Upper lobe of left lung (tissue), 4 donors: Measurements from ENCODE around the gene AMZ1.

Experiments
- CTCF ChIP-seq, 6 experiments: fragments of 450-650 bp in 4 of 6; fragments of 200-600 bp in 2 of 6; sonication (generic) in 2 of 6; IDR thresholded peaks; one replicate each; pipeline ENCODE4 v1.5.1; 2016 to 2019; ENCODE audit warnings: antibody characterized with exemption in 6 of 6
- EP300 ChIP-seq, 4 donors: sonication (generic); formaldehyde crosslinking; IDR thresholded peaks; one replicate each; pipeline ENCODE4 v1.5.1; 2017; ENCODE audit warnings: antibody characterized with exemption in 4 of 4, control low read depth in 2 of 4
- POLR2A ChIP-seq, 4 donors: fragments of 450-650 bp; IDR thresholded peaks; one replicate each; pipeline ENCODE4 v1.5.1; 2016 to 2017; ENCODE audit warnings: antibody characterized with exemption in 4 of 4, mild to moderate bottlenecking in 2 of 4
- POLR2AphosphoS5 ChIP-seq, 2 donors: sonication (generic); formaldehyde crosslinking; IDR thresholded peaks; one replicate each; pipeline ENCODE4 v1.5.1; 2017; ENCODE audit warnings: antibody characterized with exemption in 2 of 2

GRCh38 chr7:2755531-2755930 lies 67.5 kb downstream of the AMZ1 start:
- TF ChIP-seq CTCF (IDR thresholded peaks at IDR 0.05): no peak
- no peak for TF ChIP-seq EP300 (IDR thresholded peaks at IDR 0.05)
- no peak for TF ChIP-seq POLR2A (IDR thresholded peaks at IDR 0.05)
- TF ChIP-seq POLR2AphosphoS5 (IDR thresholded peaks at IDR 0.05): no peak
